OCI-LY7 (cell line): ENCODE measurements around the gene ARHGEF18.

ENCODE experiments used
- EZH2phosphoT487 ChIP-seq: fragments of 200-600 bp; sonication (generic); IDR thresholded peaks from 2 replicates; pipeline ENCODE4 v1.6.1; 2018; ENCODE audit warnings: low read depth, borderline replicate concordance, mild to moderate bottlenecking, mixed run types, antibody characterized with exemption, low read length, moderate library complexity, mixed read lengths
- TF ChIP-seq, protein P1 (sequence below): fragments of 200-600 bp; sonication (generic); conservative IDR thresholded peaks from 2 replicates; pipeline ENCODE4 v1.5.1; 2014; ENCODE audit warnings: mild to moderate bottlenecking, antibody characterized with exemption, low read length, moderate library complexity, mixed read lengths

DNA sequence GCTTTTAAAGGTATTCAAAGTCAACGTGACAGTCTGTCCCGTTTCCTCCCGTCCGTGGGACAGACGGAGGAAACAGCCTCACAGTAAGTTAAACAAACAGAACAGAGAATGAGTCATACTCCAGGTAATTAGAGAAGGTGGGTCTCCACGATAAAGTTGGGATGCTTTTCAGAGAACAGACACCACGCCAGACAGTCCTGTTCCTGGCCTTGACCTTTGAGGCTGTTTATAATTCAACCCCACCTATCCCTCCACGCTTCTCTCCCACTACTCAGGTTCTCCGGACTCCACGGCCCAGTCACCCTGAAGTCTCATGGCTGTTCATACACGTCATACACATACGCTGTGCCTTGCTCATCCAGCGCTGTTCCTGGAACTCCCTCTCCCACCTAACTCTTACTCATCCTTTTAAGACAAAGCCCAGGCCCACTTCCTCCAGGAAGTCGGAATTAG, 42.5 kb downstream of the ARHGEF18 start:
- TF ChIP-seq, protein P1, sequence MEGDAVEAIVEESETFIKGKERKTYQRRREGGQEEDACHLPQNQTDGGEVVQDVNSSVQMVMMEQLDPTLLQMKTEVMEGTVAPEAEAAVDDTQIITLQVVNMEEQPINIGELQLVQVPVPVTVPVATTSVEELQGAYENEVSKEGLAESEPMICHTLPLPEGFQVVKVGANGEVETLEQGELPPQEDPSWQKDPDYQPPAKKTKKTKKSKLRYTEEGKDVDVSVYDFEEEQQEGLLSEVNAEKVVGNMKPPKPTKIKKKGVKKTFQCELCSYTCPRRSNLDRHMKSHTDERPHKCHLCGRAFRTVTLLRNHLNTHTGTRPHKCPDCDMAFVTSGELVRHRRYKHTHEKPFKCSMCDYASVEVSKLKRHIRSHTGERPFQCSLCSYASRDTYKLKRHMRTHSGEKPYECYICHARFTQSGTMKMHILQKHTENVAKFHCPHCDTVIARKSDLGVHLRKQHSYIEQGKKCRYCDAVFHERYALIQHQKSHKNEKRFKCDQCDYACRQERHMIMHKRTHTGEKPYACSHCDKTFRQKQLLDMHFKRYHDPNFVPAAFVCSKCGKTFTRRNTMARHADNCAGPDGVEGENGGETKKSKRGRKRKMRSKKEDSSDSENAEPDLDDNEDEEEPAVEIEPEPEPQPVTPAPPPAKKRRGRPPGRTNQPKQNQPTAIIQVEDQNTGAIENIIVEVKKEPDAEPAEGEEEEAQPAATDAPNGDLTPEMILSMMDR = no peak
- no peak for TF ChIP-seq EZH2phosphoT487
